Large intestine (tissue), 12 donors: ENCODE data around the gene LBX1. TPM values are rescaled to one million over a fixed set of nuclear protein-coding genes. Genes with fewer than 3 reads are reported as not detected.

Experiments
- DNase-seq, 2 donors: peaks; one replicate each; pipeline versions ENCODE4 v3.0.0 to v3.0.0-alpha.2; 2013
- H3K27ac ChIP-seq: one replicate; pipeline ENCODE4 v1.5.1; 2013; ENCODE audit warnings: low read length
- H3K27me3 ChIP-seq: 2 replicates; pipeline ENCODE4 v1.6.1; 2013; ENCODE audit warnings: low read length; ENCODE audit not compliant: control insufficient read depth, insufficient read depth
- H3K36me3 ChIP-seq: 2 replicates; pipeline ENCODE4 v1.6.1; 2013; ENCODE audit warnings: low read length; ENCODE audit not compliant: control insufficient read depth, insufficient read depth
- H3K4me1 ChIP-seq: one replicate; pipeline ENCODE4 v1.6.1; 2013; ENCODE audit warnings: low read length; ENCODE audit not compliant: control insufficient read depth, insufficient read depth
- H3K4me3 ChIP-seq: one replicate; pipeline ENCODE4 v1.5.1; 2013; ENCODE audit warnings: low read length
- H3K9me3 ChIP-seq: one replicate; pipeline ENCODE4 v1.6.1; 2013; ENCODE audit warnings: mild to moderate bottlenecking, low read depth, low read length, moderate library complexity; ENCODE audit not compliant: control insufficient read depth
- WGBS: methylation state at CpG from one replicate; pipeline ENCODE4 v1.1.5; 2013; ENCODE audit warnings: low lambda C conversion rate; ENCODE audit not compliant: insufficient coverage; 5-methylcytosine and 5-hydroxymethylcytosine counted together
- long read RNA-seq, 11 donors: transcript quantifications; one replicate each; lab custom pipeline, GENCODE V29; 2026
- polyA plus RNA-seq: library from polyadenylated mRNA; unstranded; fragments of 120-200 nt; gene quantifications from one replicate; pipeline ENCODE4 v1.2.1, GENCODE V29; 2013

LBX1 gene, protein sequence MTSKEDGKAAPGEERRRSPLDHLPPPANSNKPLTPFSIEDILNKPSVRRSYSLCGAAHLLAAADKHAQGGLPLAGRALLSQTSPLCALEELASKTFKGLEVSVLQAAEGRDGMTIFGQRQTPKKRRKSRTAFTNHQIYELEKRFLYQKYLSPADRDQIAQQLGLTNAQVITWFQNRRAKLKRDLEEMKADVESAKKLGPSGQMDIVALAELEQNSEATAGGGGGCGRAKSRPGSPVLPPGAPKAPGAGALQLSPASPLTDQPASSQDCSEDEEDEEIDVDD
- polyA plus RNA-seq: 0.03 TPM
- long read RNA-seq, donor 1: 0 reads
- long read RNA-seq, donor 2: 0 reads
- long read RNA-seq, donor 3: 0 reads
- long read RNA-seq, donor 4: 0 reads
- long read RNA-seq, donor 5: 0 reads
- long read RNA-seq, donor 6: 0 reads
- long read RNA-seq, donor 7: 0 reads
- long read RNA-seq, donor 8: 0 reads
- long read RNA-seq, donor 9: 0 reads
- long read RNA-seq, donor 10: 0 reads
- long read RNA-seq, donor 11: 0 reads

DNA sequence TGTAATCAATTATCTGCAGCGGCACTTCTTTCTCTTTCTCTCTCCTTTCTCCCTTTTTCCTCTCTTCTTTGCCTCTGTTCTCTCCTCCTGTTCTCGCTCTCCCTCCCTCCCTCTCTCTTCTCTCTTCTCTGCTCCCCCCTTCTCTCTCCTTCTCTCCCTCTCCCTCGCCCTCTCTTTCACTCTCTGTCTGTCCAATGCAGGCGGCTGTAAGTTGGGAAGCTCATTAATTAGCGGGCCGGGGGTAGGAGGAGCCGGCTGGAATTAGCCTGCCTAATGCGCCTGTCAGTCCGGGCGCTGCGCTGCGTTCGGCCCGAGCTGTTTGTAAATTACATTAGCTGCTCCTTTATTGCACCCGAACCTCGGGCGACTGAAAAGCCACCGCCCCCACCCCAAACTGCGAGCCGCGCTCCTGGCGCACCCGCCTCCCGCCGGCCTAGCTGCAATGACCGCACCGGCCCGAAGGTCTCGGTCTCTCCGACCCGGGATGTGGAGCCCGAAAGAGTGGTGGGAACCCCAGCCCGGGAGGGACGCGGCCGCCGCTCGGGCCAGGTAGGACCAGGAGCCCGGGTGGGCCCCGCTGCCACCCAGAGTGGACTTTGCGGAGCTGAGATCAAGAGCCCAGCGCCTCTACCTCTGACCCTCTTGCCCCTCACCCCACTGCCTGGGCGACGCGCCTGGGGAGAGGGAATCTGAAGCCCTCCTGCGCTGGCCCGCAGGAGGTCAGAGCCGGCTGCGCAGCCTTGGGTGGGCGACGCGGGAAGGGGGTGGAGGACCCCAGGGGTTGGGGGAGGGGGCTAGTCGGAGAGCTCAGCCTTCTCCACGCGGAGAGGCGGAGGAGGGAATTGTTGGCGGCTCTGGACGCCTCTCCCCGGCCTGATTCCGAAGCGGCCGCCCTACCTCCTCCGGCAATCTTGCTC lies at the start of gene LBX1:
Gene LBX1, minus strand, starts transcription at position 198 of the 917 bp plus-strand sequence. CDS start 648 bp downstream, outside the sequence.
- peaks cover 25% of the 10 kb centered on the region for H3K9me3 ChIP-seq
- H3K27me3 ChIP-seq: peaks cover 98% of the 10 kb centered on the region
- no peak within 1 kb of the TSS for H3K4me3 ChIP-seq
- H3K36me3 ChIP-seq: no peaks in the 10 kb centered on the region
- DNase-seq: no peak
- no peak within 1 kb of the TSS for H3K27ac ChIP-seq
- H3K4me1 ChIP-seq: peaks cover 10% of the 10 kb centered on the region
- WGBS: 0% methylated on average over 2 of the region's 63 CpGs

DNA sequence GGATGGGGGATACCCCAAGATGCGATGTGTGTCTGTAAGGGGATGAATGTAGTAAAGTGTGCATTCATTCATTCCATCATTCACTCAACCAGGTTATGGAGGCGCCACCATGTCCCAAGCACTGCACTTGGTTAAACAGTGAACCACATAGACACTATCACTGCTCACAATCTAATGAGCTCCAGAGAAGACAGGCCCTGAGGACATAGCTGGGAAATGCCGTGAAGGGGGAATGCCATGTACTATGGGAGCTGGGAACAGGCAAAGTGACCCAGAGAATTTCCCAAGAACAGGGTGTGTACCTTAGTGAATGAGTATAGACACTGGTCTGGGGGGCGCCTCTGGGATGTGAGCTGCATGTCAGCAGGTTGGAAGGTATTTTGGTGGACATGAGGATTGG lies 44.5 kb upstream of the LBX1 start:
- Histone ChIP-seq H3K27me3 (peaks cover 31% of the 10 kb centered on the region), H3K9me3 (no peaks in the 10 kb centered on the region), H3K36me3 (no peaks in the 10 kb centered on the region), H3K4me1 (no peaks in the 10 kb centered on the region), H3K27ac (no peak overlapping the region), H3K4me3 (no peak overlapping the region)
- WGBS: 83% methylated on average over 1 of the region's 4 CpGs
- no peak for DNase-seq

DNA sequence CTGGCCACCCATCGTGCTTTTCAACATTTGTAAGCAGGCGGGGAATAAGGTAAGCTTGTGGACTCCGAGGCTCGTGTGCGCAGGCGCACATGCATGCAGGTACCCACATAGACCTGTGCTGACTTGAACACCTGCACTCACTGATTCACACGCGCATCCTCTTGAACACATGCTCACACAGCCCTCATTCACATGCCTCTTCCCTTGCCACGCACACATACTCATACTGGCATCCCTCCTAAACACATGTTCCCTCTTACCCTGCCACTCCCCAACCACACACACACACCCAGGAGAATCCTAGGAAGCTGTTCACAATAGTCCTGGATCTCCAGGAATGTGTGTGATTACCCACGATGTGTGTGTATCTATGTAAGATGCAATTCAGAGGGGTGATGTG lies 44.1 kb upstream of the LBX1 start:
- Histone ChIP-seq H3K27me3 (peaks cover 31% of the 10 kb centered on the region), H3K27ac (no peak overlapping the region), H3K36me3 (no peaks in the 10 kb centered on the region), H3K9me3 (no peaks in the 10 kb centered on the region), H3K4me3 (no peak overlapping the region), H3K4me1 (no peaks in the 10 kb centered on the region)
- no peak for DNase-seq
- WGBS: 93% methylated on average over 3 of the region's 10 CpGs

DNA sequence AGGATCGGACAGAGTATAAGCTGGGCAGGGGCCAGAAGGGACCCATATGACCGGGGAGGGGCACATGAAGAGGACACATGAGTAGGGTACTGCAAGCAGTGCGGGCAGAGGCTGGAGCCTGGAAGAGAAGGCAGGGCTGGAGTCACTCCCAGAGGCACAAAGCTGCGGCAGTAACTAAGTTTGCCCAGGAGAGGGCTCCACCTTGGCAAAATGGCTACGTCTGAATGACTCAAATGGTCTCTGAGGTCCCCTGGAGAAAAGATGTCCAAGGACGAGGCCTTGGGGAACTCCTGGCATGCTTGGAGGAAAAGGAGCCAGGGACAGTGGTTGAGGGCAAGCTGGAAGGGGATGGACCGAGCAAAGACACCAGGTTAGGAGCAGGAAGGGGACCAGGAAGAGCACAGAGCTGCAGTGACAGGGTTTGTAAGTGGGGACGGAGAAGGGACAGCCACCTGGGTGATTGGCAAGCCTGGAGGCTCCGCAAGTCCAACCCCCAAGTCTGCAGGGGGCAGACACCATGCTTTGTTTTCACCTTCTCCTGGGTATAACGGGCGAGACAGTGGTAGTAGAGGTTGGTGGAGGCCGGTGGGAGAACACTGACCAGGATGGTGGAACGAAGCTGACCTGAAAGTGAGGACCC lies 43.1 kb upstream of the LBX1 start:
- WGBS: 11% methylated on average over 3 of the region's 13 CpGs
- no peak overlapping the region for H3K27ac ChIP-seq
- peak; percentile 28 to 30 for DNase-seq
- H3K9me3 ChIP-seq: no peaks in the 10 kb centered on the region
- H3K4me1 ChIP-seq: no peaks in the 10 kb centered on the region
- no peaks in the 10 kb centered on the region for H3K36me3 ChIP-seq
- H3K4me3 ChIP-seq: no peak overlapping the region
- H3K27me3 ChIP-seq: peaks cover 30% of the 10 kb centered on the region

DNA sequence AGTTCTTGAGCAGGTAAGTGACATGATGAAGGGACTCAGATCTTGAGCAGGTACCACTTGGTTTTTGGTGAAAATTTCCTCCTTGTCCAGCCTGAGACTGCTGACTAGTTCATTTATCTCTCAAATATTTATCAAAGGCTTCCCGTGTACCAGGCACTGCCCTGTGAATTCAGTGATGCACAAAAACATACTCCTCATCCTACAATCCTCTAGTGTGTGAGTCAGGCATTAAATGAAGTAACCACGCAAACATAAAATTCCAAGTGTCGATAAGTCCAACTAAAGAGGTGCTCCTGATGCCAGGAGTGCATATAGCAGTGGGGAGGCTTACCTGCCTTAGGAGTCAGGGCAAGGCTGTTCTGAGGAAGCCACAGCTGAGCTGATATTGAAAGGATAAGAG lies 41.5 kb upstream of the LBX1 start:
- Histone ChIP-seq H3K27ac (no peak overlapping the region), H3K9me3 (no peaks in the 10 kb centered on the region), H3K4me3 (no peak overlapping the region), H3K27me3 (peaks cover 21% of the 10 kb centered on the region), H3K4me1 (no peaks in the 10 kb centered on the region), H3K36me3 (no peaks in the 10 kb centered on the region)
- DNase-seq: no peak
- WGBS: no CpG with 5 or more reads among the region's 3 CpGs

DNA sequence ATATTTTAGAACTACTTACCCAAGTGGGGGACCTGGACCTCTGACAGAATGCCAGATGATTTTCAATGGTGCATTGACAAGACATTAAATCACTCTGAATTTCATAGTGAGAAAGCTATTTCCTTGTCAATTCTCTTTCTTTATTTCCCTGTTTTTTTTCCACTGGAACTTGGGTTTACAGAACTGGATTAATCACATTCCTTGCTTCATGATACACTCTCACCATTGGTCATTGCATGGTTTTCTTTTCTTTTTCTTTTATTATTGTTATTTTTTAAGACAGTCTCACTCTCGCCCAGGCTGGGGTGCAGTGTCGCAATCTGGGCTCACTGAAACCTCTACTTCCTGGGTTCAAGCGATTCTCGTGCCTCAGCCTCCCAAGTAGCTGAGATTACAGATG lies 38.5 kb upstream of the LBX1 start:
- Histone ChIP-seq H3K27ac (no peak overlapping the region), H3K9me3 (no peaks in the 10 kb centered on the region), H3K4me1 (no peaks in the 10 kb centered on the region), H3K36me3 (no peaks in the 10 kb centered on the region), H3K4me3 (no peak overlapping the region), H3K27me3 (peaks cover 27% of the 10 kb centered on the region)
- DNase-seq: no peak
- no CpG with 5 or more reads among the region's 4 CpGs for WGBS

DNA sequence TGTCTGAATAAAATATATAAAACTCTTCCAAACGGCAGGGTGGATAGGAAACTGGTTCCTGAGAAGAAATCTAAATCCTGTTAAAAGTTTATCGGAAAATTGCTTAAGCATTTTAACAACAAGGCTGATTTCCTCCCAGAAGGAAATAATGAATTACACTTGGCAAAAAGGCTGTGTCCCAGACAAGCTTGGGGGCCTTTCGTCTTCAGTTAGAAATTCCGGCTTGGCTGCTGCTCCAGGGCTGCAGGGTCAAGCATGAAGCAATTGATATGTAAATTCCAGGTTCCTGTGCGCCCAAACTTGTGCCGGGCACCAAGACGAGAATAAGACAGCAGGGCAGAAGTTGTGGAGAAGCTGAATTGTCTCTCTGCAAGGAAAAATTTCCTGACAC lies 38.0 kb upstream of the LBX1 start:
- no peak overlapping the region for H3K27ac ChIP-seq
- 80% methylated on average over 1 of the region's 7 CpGs for WGBS
- no peaks in the 10 kb centered on the region for H3K36me3 ChIP-seq
- H3K27me3 ChIP-seq: peaks cover 28% of the 10 kb centered on the region
- no peaks in the 10 kb centered on the region for H3K4me1 ChIP-seq
- H3K4me3 ChIP-seq: no peak overlapping the region
- DNase-seq: no peak
- no peaks in the 10 kb centered on the region for H3K9me3 ChIP-seq

DNA sequence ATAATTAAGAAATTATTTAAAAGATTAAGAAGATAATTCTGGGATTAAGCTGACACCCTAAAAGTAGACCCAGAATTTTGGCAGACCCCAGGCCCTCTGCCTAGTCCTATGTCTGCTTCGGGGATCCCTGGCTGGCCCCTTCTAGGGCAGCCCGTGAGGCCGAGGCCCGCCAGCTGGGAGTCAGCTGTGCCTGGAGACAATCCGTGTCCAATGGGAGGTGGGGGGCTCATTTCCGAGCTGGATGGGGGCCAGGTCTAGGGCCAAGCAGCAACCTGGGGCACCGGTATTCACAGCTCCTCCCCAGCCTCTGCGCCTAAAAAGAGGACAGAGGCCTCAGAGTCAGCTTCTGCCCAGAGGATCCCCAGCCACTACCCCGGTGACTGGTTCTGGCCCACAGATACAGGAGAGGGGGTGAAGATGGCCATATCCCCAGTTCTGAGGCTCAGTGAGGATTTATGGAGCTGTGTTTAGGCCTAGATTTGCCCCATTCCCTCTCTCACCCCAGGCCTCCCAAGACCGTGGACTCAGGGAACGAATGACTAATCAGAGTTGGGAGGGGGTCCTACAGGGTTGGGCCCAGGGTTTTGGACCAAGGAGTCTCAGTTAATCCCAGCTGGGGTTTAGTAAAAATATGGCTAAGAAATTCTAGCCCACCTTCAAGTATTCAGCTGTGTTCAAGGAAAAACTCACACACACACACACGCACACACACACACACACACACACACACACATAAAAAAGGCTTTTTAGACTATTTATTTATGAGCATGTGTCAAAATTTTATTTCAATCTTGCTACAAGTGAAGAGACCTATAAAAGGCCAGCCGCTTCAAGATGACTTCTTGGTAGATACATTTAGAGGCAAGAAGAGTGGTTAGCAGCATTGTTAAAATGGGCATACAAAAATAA lies 37.4 kb upstream of the LBX1 start:
- WGBS: no CpG with 5 or more reads among the region's 13 CpGs
- H3K9me3 ChIP-seq: no peaks in the 10 kb centered on the region
- DNase-seq: no peak
- H3K36me3 ChIP-seq: no peaks in the 10 kb centered on the region
- H3K4me3 ChIP-seq: no peak overlapping the region
- no peak overlapping the region for H3K27ac ChIP-seq
- no peaks in the 10 kb centered on the region for H3K4me1 ChIP-seq
- H3K27me3 ChIP-seq: peaks cover 32% of the 10 kb centered on the region

DNA sequence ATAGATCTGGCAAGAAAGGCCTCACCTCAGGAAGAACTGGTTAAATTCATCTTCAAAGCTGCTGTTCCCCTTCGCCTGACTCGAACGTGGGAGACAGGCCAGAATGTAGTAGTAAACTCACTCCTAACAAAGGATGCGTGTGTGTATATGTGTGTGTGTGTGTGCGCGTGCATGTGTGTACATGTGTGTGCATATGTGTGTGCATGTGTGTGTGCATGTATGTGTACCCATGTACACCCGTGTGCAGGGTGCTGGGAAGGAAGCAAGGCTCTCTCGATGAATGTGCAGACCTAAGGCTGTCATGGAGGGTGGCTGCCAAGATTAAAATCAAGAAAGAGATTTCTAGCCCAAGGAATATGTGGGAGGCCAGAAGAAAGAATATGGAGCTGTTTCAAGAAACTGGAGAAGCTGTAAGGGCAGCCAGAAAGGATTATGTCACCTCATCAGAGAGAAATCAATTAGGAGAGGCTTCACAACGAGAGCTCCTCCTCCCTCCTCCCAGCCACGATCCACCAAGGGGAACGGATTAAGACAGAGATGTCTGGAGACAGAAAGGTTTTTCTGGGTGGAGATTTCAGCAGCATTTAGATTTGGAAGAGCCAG lies 34.0 kb upstream of the LBX1 start:
- WGBS: no CpG with 5 or more reads among the region's 11 CpGs
- no peak overlapping the region for H3K4me3 ChIP-seq
- H3K27ac ChIP-seq: no peak overlapping the region
- H3K4me1 ChIP-seq: no peaks in the 10 kb centered on the region
- H3K9me3 ChIP-seq: no peaks in the 10 kb centered on the region
- no peak for DNase-seq
- no peaks in the 10 kb centered on the region for H3K36me3 ChIP-seq
- H3K27me3 ChIP-seq: peaks cover 42% of the 10 kb centered on the region
